Muscle of arm (tissue), 12 donors: ENCODE results near the gene PLIN1. TPM values are rescaled to one million over a fixed set of nuclear protein-coding genes. Genes with fewer than 3 reads are reported as not detected.
A peak's percentile ranks its signal among the peaks of the same experiment; 100 is the strongest.

ENCODE experiments used
- DNase-seq: peaks from one replicate; pipeline ENCODE4 v3.0.0-alpha.2; 2013
- polyA plus RNA-seq, 12 donors: library from polyadenylated mRNA; unstranded; fragments of 120-200 nt; gene quantifications; one replicate each; pipeline ENCODE4 v1.2.1, GENCODE V29; 2013; ENCODE audit not compliant: insufficient read length in 12 of 12

PLIN1 gene
- polyA plus RNA-seq, 12 donors: 0.08 to 0.80 (median 0.41) TPM; not detected in 3

GRCh38 chr15:89672221-89673164, 6.7 kb downstream of the PLIN1 start:
- DNase-seq: no peak

- DNase-seq: no peak
Measured at GRCh38 chr15:89671687-89672086, 7.5 kb downstream of the PLIN1 start.

- DNase-seq: no peak
Measured at GRCh38 chr15:89670971-89671560, 8.1 kb downstream of the PLIN1 start.

GRCh38 chr15:89669941-89670340, 9.2 kb downstream of the PLIN1 start:
- DNase-seq: no peak

- DNase-seq: no peak
Measured at GRCh38 chr15:89669309-89669865, 9.8 kb downstream of the PLIN1 start.

- no peak for DNase-seq
Measured at GRCh38 chr15:89668171-89668570, 11.0 kb downstream of the PLIN1 start.

GRCh38 chr15:89667706-89667960, 11.5 kb downstream of the PLIN1 start:
- no peak for DNase-seq

- DNase-seq: no peak
Measured at GRCh38 chr15:89666858-89667705, 12.1 kb downstream of the PLIN1 start.

- no peak for DNase-seq
Measured at GRCh38 chr15:89666184-89666857, 12.8 kb downstream of the PLIN1 start.

GRCh38 chr15:89665449-89666181, 13.6 kb downstream of the PLIN1 start:
- DNase-seq: peak; percentile 77

- no peak for DNase-seq
Measured at GRCh38 chr15:89664441-89665350, 14.5 kb downstream of the PLIN1 start.

- peak; percentile 58 for DNase-seq
Measured at GRCh38 chr15:89662893-89663626, 16.1 kb downstream of the PLIN1 start.

- no peak for DNase-seq
Measured at GRCh38 chr15:89660556-89660955, 18.6 kb downstream of the PLIN1 start.

- no peak for DNase-seq
Measured at GRCh38 chr15:89659295-89659694, 19.9 kb downstream of the PLIN1 start.

GRCh38 chr15:89657686-89658200, 21.4 kb downstream of the PLIN1 start:
- no peak for DNase-seq

- no peak for DNase-seq
Measured at GRCh38 chr15:89656116-89656815, 22.9 kb downstream of the PLIN1 start.

GRCh38 chr15:89654847-89655805, 24.0 kb downstream of the PLIN1 start, which contains the start of gene KIF7:
Gene KIF7 (minus strand): TSS chr15:89655467. CDS start chr15:89652930, 2,537 bp downstream.
- peak; percentile 65 for DNase-seq
